ENCODE data around the gene LAMTOR3. TPM values are rescaled to one million over a fixed set of nuclear protein-coding genes. Genes with fewer than 3 reads are reported as not detected.

Gene LAMTOR3
- total RNA-seq, 1 experiment from 2014 or later = 30.6 TPM

DNA sequence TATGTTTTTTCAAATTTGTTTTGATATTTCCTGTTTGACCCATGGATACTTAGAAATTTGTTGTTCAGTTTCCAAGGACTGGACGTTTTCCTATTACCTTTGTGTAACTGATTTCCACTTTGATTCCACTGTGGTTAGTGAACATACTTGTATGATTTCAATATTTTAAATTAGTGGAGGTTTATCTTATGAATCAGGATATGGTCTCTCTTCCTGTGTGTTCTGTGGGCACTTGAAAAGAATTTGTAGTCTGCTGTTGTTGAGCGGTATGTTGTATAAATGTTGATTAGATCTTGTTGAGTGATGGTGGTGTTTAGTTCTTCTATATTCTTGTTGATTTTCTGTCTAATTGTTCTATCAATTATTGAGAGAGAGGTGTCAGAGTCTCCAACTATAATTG is 21.2 kb upstream of the LAMTOR3 start:
- no peaks in the 10 kb centered on the region for H3K9me3 ChIP-seq (ENCODE audit: control insufficient read depth, low read depth, low read length)
- DNase-seq = no peak
- H4K20me1 ChIP-seq (ENCODE audit: control insufficient read depth, insufficient read depth, insufficient read length) = no peaks in the 10 kb centered on the region
- Mint-ChIP-seq H3K36me3 (ENCODE audit: insufficient read depth in 1 of 3, low read depth in 3 of 3) (peaks cover 16 to 32% (median 30%) of the 10 kb centered on the region in 3 experiments), H3K9me3 (no peaks in the 10 kb centered on the region), H3K27ac (no peak overlapping the region), H3K4me3 (no peak overlapping the region), H3K4me1 (no peaks in the 10 kb centered on the region), H3K27me3 (ENCODE audit: low read depth) (no peaks in the 10 kb centered on the region)
- H3K4me1 ChIP-seq (ENCODE audit: insufficient read depth, low read length) = no peaks in the 10 kb centered on the region
- no peak overlapping the region for H2BK12ac ChIP-seq (ENCODE audit: insufficient read length, low read depth, low read length)
- H3K23me2 ChIP-seq (ENCODE audit: insufficient read length, low read depth, low read length, poor library complexity, severe bottlenecking) = no peaks in the 10 kb centered on the region
- no peak overlapping the region for H3T11ph ChIP-seq (ENCODE audit: low read length)
- H3K23ac ChIP-seq (ENCODE audit: insufficient read length, low read depth, low read length) = no peak overlapping the region
- no peak overlapping the region for H3K9ac ChIP-seq (ENCODE audit: extremely low read depth, insufficient read length, low read length)
- H3K14ac ChIP-seq (ENCODE audit: insufficient read depth, low read length) = no peak overlapping the region
- H3K56ac ChIP-seq (ENCODE audit: insufficient read length, low read depth, low read length) = no peak overlapping the region
- H2AFZ ChIP-seq (ENCODE audit: low read length) = no peak overlapping the region
- no peak overlapping the region for H4K8ac ChIP-seq (replicated peaks; ENCODE audit: insufficient read length, low read depth, low read length)
- no peaks in the 10 kb centered on the region for H3K79me1 ChIP-seq (ENCODE audit: insufficient read depth, low read depth, low read length, poor library complexity, severe bottlenecking)
- no peak overlapping the region for H2BK20ac ChIP-seq (ENCODE audit: low read depth, low read length, poor library complexity, severe bottlenecking)
- no peak overlapping the region for H3K18ac ChIP-seq (ENCODE audit: insufficient read length, low read depth, low read length)
- no peak overlapping the region for H2BK15ac ChIP-seq (ENCODE audit: low read depth, low read length)
- no peak overlapping the region for H3K4ac ChIP-seq (ENCODE audit: low read depth, low read length)
- no peak for TF ChIP-seq CTCF (conservative IDR thresholded peaks at IDR 0.05)
- H4K91ac ChIP-seq (ENCODE audit: insufficient read length, low read depth, low read length) = no peak overlapping the region
- H3K79me2 ChIP-seq (ENCODE audit: insufficient read depth, low read length) = no peaks in the 10 kb centered on the region
- H2BK5ac ChIP-seq (ENCODE audit: insufficient read length, low read length) = no peak overlapping the region
- WGBS (ENCODE audit: extremely low coverage, insufficient read length, low lambda C conversion rate) = no CpG with 5 or more reads among the region's 2 CpGs
- H3K27me3 ChIP-seq (ENCODE audit: insufficient read depth, low read length) = no peaks in the 10 kb centered on the region
- H3K27ac ChIP-seq (ENCODE audit: insufficient read length, low read depth, low read length) = no peak overlapping the region
- H3K4me2 ChIP-seq (ENCODE audit: insufficient read depth, insufficient read length, low read length) = no peak overlapping the region
- no peak overlapping the region for H4K5ac ChIP-seq (ENCODE audit: insufficient read length, low read depth, low read length)
- H2BK120ac ChIP-seq (ENCODE audit: low read depth, low read length, poor library complexity, severe bottlenecking) = no peak overlapping the region
- H2AK5ac ChIP-seq (ENCODE audit: insufficient read length, low read length) = no peak overlapping the region

All from H9 (cell line).